ENCODE data around the gene FAM240A.

- TF ChIP-seq CTCF (IDR thresholded peaks at IDR 0.05), result no peak
- TF ChIP-seq EZH2 (IDR thresholded peaks at IDR 0.05; ENCODE audit: borderline replicate concordance, insufficient read depth, low read depth, low read length, poor library complexity, severe bottlenecking), result no peak
These were observed 50.6 kb downstream of the FAM240A start for GRCh38 chr3:46662771-46663551.

All from B cell (primary cell).